Thymus (tissue), 11 donors: Measurements from ENCODE around the gene DAW1. TPM values are rescaled to one million over a fixed set of nuclear protein-coding genes. Genes with fewer than 3 reads are reported as not detected.
A peak's percentile ranks its signal among the peaks of the same experiment; 100 is the strongest.

Experiments used
- DNase-seq, 9 donors: peaks; one replicate each; pipeline ENCODE4 v3.0.0-alpha.2; 2013; ENCODE audit warnings: low spot score in 9 of 9, low read depth in 6 of 9, missing footprints in 1 of 9
- H3K27ac ChIP-seq, 2 donors: one replicate each; pipeline ENCODE4 v1.5.1; 2013; ENCODE audit warnings: control low read depth in 1 of 2, low read depth in 1 of 2, low read length in 1 of 2, mild to moderate bottlenecking in 1 of 2, moderate library complexity in 1 of 2
- H3K27me3 ChIP-seq, 2 donors: one replicate each; pipeline ENCODE4 v1.5.1; 2013; ENCODE audit warnings: low read length in 1 of 2; ENCODE audit not compliant: control insufficient read depth in 2 of 2, insufficient read depth in 1 of 2
- H3K36me3 ChIP-seq, 2 donors: one replicate each; pipeline ENCODE4 v1.5.1; 2013; ENCODE audit warnings: low read length in 1 of 2, mild to moderate bottlenecking in 1 of 2, moderate library complexity in 1 of 2; ENCODE audit not compliant: control insufficient read depth in 2 of 2, insufficient read depth in 2 of 2
- H3K4me1 ChIP-seq, 2 donors: one replicate each; pipeline ENCODE4 v1.5.1; 2013; ENCODE audit warnings: low read length in 2 of 2; ENCODE audit not compliant: control insufficient read depth in 2 of 2, insufficient read depth in 2 of 2
- H3K4me3 ChIP-seq, 2 donors: one replicate each; pipeline ENCODE4 v1.5.1; 2013; ENCODE audit warnings: low read length in 2 of 2, control low read depth in 1 of 2, mild to moderate bottlenecking in 1 of 2
- H3K9me3 ChIP-seq, 2 donors: one replicate each; pipeline ENCODE4 v1.5.1; 2013; ENCODE audit warnings: low read length in 1 of 2, mild to moderate bottlenecking in 1 of 2; ENCODE audit not compliant: control insufficient read depth in 2 of 2, insufficient read depth in 1 of 2
- WGBS: extraction: QIAGEN DNeasy Blood & Tissue Kit; methylation state at CpG from one replicate; pipeline ENCODE4 v1.1.7; 2013; 5-methylcytosine and 5-hydroxymethylcytosine counted together
- polyA plus RNA-seq: library from polyadenylated mRNA; stranded (reverse); fragments of 200-250 nt; gene quantifications from one replicate; pipeline ENCODE4 v1.2.3, GENCODE V29; 2013
- total RNA-seq: library from RNA; stranded (reverse); fragments of 120-200 nt; gene quantifications from one replicate; pipeline ENCODE4 v1.2.4, GENCODE V29; 2013
- donor health status: healthy.

The DAW1 gene
- total and polyA plus RNA-seq, 2 donors: 0.28 to 0.34 TPM

- no peaks in the 10 kb centered on the region for H3K36me3 ChIP-seq
- peaks cover 0 to 15% of the 10 kb centered on the region in 2 donors for H3K27me3 ChIP-seq
- no peaks in the 10 kb centered on the region for H3K9me3 ChIP-seq
- no peak for DNase-seq
- peaks cover 0 to 4% of the 10 kb centered on the region in 2 donors for H3K4me1 ChIP-seq
- no peak overlapping the region for H3K4me3 ChIP-seq
- 76% methylated on average over 13 of the region's 13 CpGs for WGBS
- no peak overlapping the region for H3K27ac ChIP-seq
Observed at GRCh38 chr2:227870710-227871374, 589 bp upstream of the DAW1 start.

DNA sequence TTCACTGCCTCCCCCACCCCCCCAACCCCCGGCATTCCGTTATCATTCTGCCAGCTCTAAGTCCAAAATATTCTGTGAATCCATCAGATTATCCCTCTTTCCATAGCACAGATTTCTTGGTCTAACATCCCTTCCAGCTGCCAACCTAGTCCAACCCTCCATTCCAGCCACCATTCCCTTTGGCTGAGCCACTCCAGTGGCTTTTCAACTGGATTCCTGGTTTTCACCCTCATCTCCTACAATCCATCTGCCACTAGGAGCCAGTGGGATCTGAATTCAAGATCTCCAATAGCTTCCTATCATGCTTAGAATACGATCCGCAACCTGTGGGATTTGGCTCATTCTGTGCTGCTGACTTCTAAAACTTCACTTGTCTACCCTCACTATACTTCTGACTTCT lies 1.2 kb downstream of the DAW1 start:
- Histone ChIP-seq H3K4me1 (peaks cover 0 to 4% of the 10 kb centered on the region in 2 donors), H3K36me3 (no peaks in the 10 kb centered on the region), H3K4me3 (no peak overlapping the region), H3K27me3 (peaks cover 0 to 15% of the 10 kb centered on the region in 2 donors), H3K27ac (no peak overlapping the region), H3K9me3 (no peaks in the 10 kb centered on the region)
- no peak for DNase-seq
- 95% methylated on average over 4 of the region's 4 CpGs for WGBS

- 95% methylated on average over 6 of the region's 6 CpGs for WGBS
Observed at GRCh38 chr2:227876300-227876801, 4.9 kb downstream of the DAW1 start.

GRCh38 chr2:227877421-227878310 lies 6.2 kb downstream of the DAW1 start:
- H3K9me3 ChIP-seq: no peaks in the 10 kb centered on the region
- no peak overlapping the region for H3K27ac ChIP-seq
- H3K4me3 ChIP-seq: no peak overlapping the region
- DNase-seq: no peak
- WGBS: 84% methylated on average over 9 of the region's 9 CpGs
- no peaks in the 10 kb centered on the region for H3K4me1 ChIP-seq
- H3K36me3 ChIP-seq: no peaks in the 10 kb centered on the region
- no peaks in the 10 kb centered on the region for H3K27me3 ChIP-seq

More at GRCh38 chr2:227876300-227876801, 4.9 kb downstream of the DAW1 start:
- DNase-seq: no peak
- Histone ChIP-seq H3K27me3 (peaks cover 0 to 5% of the 10 kb centered on the region in 2 donors), H3K4me1 (peaks cover 0 to 4% of the 10 kb centered on the region in 2 donors), H3K27ac (no peak overlapping the region), H3K4me3 (no peak overlapping the region), H3K9me3 (no peaks in the 10 kb centered on the region), H3K36me3 (no peaks in the 10 kb centered on the region)

- Histone ChIP-seq H3K36me3 (no peaks in the 10 kb centered on the region), H3K4me3 (no peak overlapping the region), H3K9me3 (no peaks in the 10 kb centered on the region), H3K27ac (no peak overlapping the region), H3K4me1 (no peaks in the 10 kb centered on the region), H3K27me3 (no peaks in the 10 kb centered on the region)
- DNase-seq: no peak
- 91% methylated on average over 3 of the region's 3 CpGs for WGBS
Observed at GRCh38 chr2:227880460-227880859, 9.0 kb downstream of the DAW1 start.

DNA sequence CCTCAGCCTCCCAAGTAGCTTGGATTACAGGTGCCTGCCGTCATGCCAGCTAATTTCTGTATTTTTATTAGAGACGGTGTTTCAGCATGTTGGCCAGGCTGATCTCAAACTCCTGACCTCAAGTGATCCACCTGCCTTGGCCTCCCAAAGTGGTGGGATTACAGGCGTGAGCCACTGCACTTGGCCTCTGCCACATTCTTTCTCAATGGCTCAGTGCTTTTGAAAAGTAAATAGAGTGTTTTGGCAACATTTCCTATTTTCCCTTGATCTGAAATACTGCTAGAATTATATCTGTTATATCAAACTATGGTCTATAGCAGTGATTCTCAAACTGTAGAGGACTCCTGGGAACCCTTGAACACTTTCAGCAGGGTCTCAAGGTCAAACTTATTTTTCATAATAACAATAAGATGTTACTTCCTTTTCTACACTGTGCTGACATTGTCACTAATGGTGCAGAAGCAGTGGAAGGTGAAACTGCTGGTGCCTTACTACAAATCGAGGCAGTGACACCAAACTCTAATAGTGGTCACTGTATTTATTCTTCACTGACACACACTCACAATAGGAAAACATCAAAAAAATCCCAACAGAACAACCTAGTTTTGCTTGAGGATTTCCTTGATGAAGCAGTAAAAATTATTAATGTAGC lies 10.6 kb downstream of the DAW1 start:
- Histone ChIP-seq H3K27me3 (no peaks in the 10 kb centered on the region), H3K4me1 (no peaks in the 10 kb centered on the region), H3K36me3 (no peaks in the 10 kb centered on the region), H3K4me3 (no peak overlapping the region), H3K9me3 (no peaks in the 10 kb centered on the region), H3K27ac (no peak overlapping the region)
- DNase-seq: no peak
- WGBS: 92% methylated on average over 4 of the region's 4 CpGs

GRCh38 chr2:227884511-227884947 lies 13.1 kb downstream of the DAW1 start:
- H3K4me1 ChIP-seq: no peaks in the 10 kb centered on the region
- DNase-seq: peak in 3 of 9 donors; percentile 10 to 51 (median 37)
- H3K4me3 ChIP-seq: no peak overlapping the region
- H3K27ac ChIP-seq: no peak overlapping the region
- H3K27me3 ChIP-seq: no peaks in the 10 kb centered on the region
- WGBS: 36% methylated on average over 6 of the region's 6 CpGs
- no peaks in the 10 kb centered on the region for H3K36me3 ChIP-seq
- no peaks in the 10 kb centered on the region for H3K9me3 ChIP-seq

GRCh38 chr2:227886149-227886548 lies 14.7 kb downstream of the DAW1 start:
- no peaks in the 10 kb centered on the region for H3K27me3 ChIP-seq
- no peaks in the 10 kb centered on the region for H3K9me3 ChIP-seq
- H3K4me3 ChIP-seq: no peak overlapping the region
- DNase-seq: no peak
- no peaks in the 10 kb centered on the region for H3K36me3 ChIP-seq
- no peaks in the 10 kb centered on the region for H3K4me1 ChIP-seq
- no peak overlapping the region for H3K27ac ChIP-seq
- WGBS: 95% methylated on average over 4 of the region's 4 CpGs

DNA sequence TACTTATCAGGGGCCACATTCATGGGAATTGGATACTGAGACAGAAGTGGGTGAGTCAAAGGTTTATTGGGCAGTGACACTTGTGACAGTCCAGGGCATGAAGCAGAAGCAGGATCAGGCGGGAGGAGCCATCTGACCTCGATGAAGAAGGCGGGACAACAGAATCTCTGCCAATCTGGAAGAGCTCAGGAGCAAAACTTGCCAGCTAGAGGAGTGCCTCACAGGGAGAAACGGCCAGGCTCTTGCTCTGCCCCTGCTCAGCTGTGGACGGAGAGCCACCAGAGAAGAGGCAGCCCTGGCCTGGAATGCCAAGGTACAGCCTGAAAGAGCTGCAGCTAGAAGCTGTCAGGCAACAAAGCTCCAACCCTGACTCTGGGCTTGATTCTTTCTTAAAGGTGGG lies 16.9 kb downstream of the DAW1 start:
- WGBS: 80% methylated on average over 5 of the region's 5 CpGs
- Histone ChIP-seq H3K27ac (no peak overlapping the region), H3K9me3 (no peaks in the 10 kb centered on the region), H3K36me3 (no peaks in the 10 kb centered on the region), H3K27me3 (no peaks in the 10 kb centered on the region), H3K4me3 (no peak overlapping the region), H3K4me1 (no peaks in the 10 kb centered on the region)
- no peak for DNase-seq
